Adrenal gland (tissue), 5 donors: ENCODE measurements around the gene MFAP1.

Experiments
- POLR2A ChIP-seq, 2 donors: fragments of 450-650 bp; IDR thresholded peaks; one replicate each; pipeline ENCODE4 v1.6.1; 2017; ENCODE audit warnings: antibody characterized with exemption in 2 of 2, mild to moderate bottlenecking in 2 of 2, moderate library complexity in 1 of 2
- TF ChIP-seq, protein P1 (sequence below), 6 experiments: fragments of 450-650 bp in 4 of 6; fragments of 200-600 bp in 2 of 6; sonication (generic) in 1 of 6; IDR thresholded peaks; 1 replicate in 5 of 6; 2 replicates in 1 of 6; pipeline versions ENCODE4 v1.5.1 to v1.8.0; 2016 to 2021; ENCODE audit warnings: antibody characterized with exemption in 6 of 6, mild to moderate bottlenecking in 2 of 6, moderate library complexity in 1 of 6
- donor health status: DM: no; HTN: no; CAD: no.

- TF ChIP-seq, protein P1, sequence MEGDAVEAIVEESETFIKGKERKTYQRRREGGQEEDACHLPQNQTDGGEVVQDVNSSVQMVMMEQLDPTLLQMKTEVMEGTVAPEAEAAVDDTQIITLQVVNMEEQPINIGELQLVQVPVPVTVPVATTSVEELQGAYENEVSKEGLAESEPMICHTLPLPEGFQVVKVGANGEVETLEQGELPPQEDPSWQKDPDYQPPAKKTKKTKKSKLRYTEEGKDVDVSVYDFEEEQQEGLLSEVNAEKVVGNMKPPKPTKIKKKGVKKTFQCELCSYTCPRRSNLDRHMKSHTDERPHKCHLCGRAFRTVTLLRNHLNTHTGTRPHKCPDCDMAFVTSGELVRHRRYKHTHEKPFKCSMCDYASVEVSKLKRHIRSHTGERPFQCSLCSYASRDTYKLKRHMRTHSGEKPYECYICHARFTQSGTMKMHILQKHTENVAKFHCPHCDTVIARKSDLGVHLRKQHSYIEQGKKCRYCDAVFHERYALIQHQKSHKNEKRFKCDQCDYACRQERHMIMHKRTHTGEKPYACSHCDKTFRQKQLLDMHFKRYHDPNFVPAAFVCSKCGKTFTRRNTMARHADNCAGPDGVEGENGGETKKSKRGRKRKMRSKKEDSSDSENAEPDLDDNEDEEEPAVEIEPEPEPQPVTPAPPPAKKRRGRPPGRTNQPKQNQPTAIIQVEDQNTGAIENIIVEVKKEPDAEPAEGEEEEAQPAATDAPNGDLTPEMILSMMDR (IDR thresholded peaks at IDR 0.05) = no peak
- TF ChIP-seq POLR2A (IDR thresholded peaks at IDR 0.05) = no peak
Observed at GRCh38 chr15:43793647-43794046, 30.8 kb downstream of the MFAP1 start.
